SU-DHL-6 (cell line): ENCODE results near the gene IER3.

ENCODE experiments used
- H2AFZ ChIP-seq: fragments of 200-600 bp; sonication (generic); 2 replicates; pipeline ENCODE4 v1.6.1; 2014; ENCODE audit warnings: low read depth, mild to moderate bottlenecking, moderate library complexity, mixed read lengths, antibody characterized with exemption, low read length; ENCODE audit not compliant: severe bottlenecking
- H3F3A ChIP-seq: fragments of 200-600 bp; shearing (Covaris generic); 2 replicates; pipeline ENCODE4 v1.6.0; 2016; ENCODE audit warnings: antibody characterized with exemption, mild to moderate bottlenecking; ENCODE audit not compliant: insufficient read depth
- H3K27ac ChIP-seq: fragments of 200-600 bp; sonication (generic); 2 replicates; pipeline ENCODE4 v1.5.1; 2016; ENCODE audit warnings: low read depth, mild to moderate bottlenecking, low read length, moderate library complexity, mixed read lengths
- H3K27me3 ChIP-seq: fragments of 200-600 bp; sonication (generic), shearing (Covaris generic); 2 replicates; pipeline ENCODE4 v1.6.0; 2014; ENCODE audit warnings: mild to moderate bottlenecking, low read length
- H3K36me3 ChIP-seq: fragments of 200-600 bp; sonication (generic); 2 replicates; pipeline ENCODE4 v1.6.1; 2014; ENCODE audit warnings: mild to moderate bottlenecking, low read length, mixed read lengths
- H3K4me2 ChIP-seq: fragments of 300-600, 200-600 bp; shearing (Covaris generic), sonication (generic); 2 replicates; pipeline ENCODE4 v1.6.0; 2014; ENCODE audit warnings: low read length, low read depth, mild to moderate bottlenecking; ENCODE audit not compliant: poor library complexity, severe bottlenecking
- H3K4me3 ChIP-seq: fragments of 200-600 bp; sonication (generic); 2 replicates; pipeline ENCODE4 v1.5.1; 2014; ENCODE audit warnings: antibody characterized with exemption, low read length, mild to moderate bottlenecking, mixed read lengths; ENCODE audit not compliant: insufficient read depth, poor library complexity, severe bottlenecking
- H3K79me2 ChIP-seq: fragments of 200-600 bp; sonication (generic); 2 replicates; pipeline ENCODE4 v1.6.1; 2014; ENCODE audit warnings: mild to moderate bottlenecking, low read length, moderate library complexity; ENCODE audit not compliant: insufficient read depth
- H3K9ac ChIP-seq: fragments of 200-600 bp; sonication (generic); 2 replicates; pipeline ENCODE4 v1.7.0; 2014; ENCODE audit warnings: mild to moderate bottlenecking, low read length
- H3K9me2 ChIP-seq: fragments of 200-600 bp; sonication (generic); replicated peaks from 2 replicates; pipeline ENCODE4 v1.6.1; 2014; ENCODE audit warnings: low read length; ENCODE audit not compliant: insufficient read depth
- H3K9me3 ChIP-seq: fragments of 200-600 bp; sonication (generic); 2 replicates; pipeline ENCODE4 v1.6.1; 2014; ENCODE audit warnings: low read length, mixed read lengths; ENCODE audit not compliant: insufficient read depth
- H4K20me1 ChIP-seq: fragments of 200-600 bp; sonication (generic); 2 replicates; pipeline ENCODE4 v1.6.1; 2014; ENCODE audit warnings: low read depth, mild to moderate bottlenecking, antibody characterized with exemption, low read length, moderate library complexity, mixed read lengths
- EZH2phosphoT487 ChIP-seq: fragments of 200-600 bp; sonication (generic), shearing (Covaris generic); conservative IDR thresholded peaks from 2 replicates; pipeline ENCODE4 v1.6.1; 2018; ENCODE audit warnings: mild to moderate bottlenecking, antibody characterized with exemption, low read length, moderate library complexity, mixed read lengths
- TF ChIP-seq, protein P1 (sequence below): fragments of 200-600 bp; sonication (generic); IDR thresholded peaks from one replicate; pipeline ENCODE4 v1.5.1; 2017; ENCODE audit warnings: antibody characterized with exemption, mild to moderate bottlenecking, low read length, moderate library complexity; ENCODE audit not compliant: insufficient read depth, poor library complexity, severe bottlenecking

Gene IER3, protein sequence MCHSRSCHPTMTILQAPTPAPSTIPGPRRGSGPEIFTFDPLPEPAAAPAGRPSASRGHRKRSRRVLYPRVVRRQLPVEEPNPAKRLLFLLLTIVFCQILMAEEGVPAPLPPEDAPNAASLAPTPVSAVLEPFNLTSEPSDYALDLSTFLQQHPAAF

GRCh38 chr6:30744054-30744805 is at the start of gene IER3:
TSS of gene IER3 (minus strand) at chr6:30744547. CDS start at chr6:30744518, 29 bp downstream.
- peak within 1 kb of the TSS; percentile 35 for H2AFZ ChIP-seq

GRCh38 chr6:30793521-30794194 is 49.3 kb upstream of the IER3 start:
- Histone ChIP-seq H3F3A (no peaks in the 10 kb centered on the region), H3K27me3 (0 out of 2 replicates have a peak, but pooled peaks cover 8% of the 10 kb centered on the region), H3K9me3 (no peaks in the 10 kb centered on the region), H3K4me2 (no peak overlapping the region), H2AFZ (no peak overlapping the region), H4K20me1 (no peaks in the 10 kb centered on the region), H3K36me3 (no peaks in the 10 kb centered on the region), H3K9me2 (no peaks in the 10 kb centered on the region), H3K4me3 (no peak overlapping the region), H3K9ac (no peak overlapping the region), H3K27ac (no peak overlapping the region), H3K79me2 (no peaks in the 10 kb centered on the region)
- TF ChIP-seq, protein P1, sequence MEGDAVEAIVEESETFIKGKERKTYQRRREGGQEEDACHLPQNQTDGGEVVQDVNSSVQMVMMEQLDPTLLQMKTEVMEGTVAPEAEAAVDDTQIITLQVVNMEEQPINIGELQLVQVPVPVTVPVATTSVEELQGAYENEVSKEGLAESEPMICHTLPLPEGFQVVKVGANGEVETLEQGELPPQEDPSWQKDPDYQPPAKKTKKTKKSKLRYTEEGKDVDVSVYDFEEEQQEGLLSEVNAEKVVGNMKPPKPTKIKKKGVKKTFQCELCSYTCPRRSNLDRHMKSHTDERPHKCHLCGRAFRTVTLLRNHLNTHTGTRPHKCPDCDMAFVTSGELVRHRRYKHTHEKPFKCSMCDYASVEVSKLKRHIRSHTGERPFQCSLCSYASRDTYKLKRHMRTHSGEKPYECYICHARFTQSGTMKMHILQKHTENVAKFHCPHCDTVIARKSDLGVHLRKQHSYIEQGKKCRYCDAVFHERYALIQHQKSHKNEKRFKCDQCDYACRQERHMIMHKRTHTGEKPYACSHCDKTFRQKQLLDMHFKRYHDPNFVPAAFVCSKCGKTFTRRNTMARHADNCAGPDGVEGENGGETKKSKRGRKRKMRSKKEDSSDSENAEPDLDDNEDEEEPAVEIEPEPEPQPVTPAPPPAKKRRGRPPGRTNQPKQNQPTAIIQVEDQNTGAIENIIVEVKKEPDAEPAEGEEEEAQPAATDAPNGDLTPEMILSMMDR = no peak
- no peak for TF ChIP-seq EZH2phosphoT487

More at GRCh38 chr6:30744054-30744805, at the start of gene IER3:
- H3K27ac ChIP-seq = no peak within 1 kb of the TSS
- peaks cover 9% of the 10 kb centered on the region for H3F3A ChIP-seq
- H3K79me2 ChIP-seq = peaks cover 7% of the 10 kb centered on the region; the same call in 1 of the 2 replicates
- H3K9me3 ChIP-seq = no peaks in the 10 kb centered on the region
- peak within 1 kb of the TSS; percentile 83 for H3K4me3 ChIP-seq
- H3K27me3 ChIP-seq = no peaks in the 10 kb centered on the region
- H3K9me2 ChIP-seq = no peaks in the 10 kb centered on the region
- H4K20me1 ChIP-seq = no peaks in the 10 kb centered on the region
- peaks cover 6% of the 10 kb centered on the region; the same call in 1 of the 2 replicates for H3K36me3 ChIP-seq
- H3K9ac ChIP-seq = peak within 1 kb of the TSS; percentile 78; the same call in 1 of the 2 replicates
- TF ChIP-seq, protein P1 = peak; percentile 72
- TF ChIP-seq EZH2phosphoT487 = no peak
- peak within 1 kb of the TSS; percentile 74 for H3K4me2 ChIP-seq

- no peaks in the 10 kb centered on the region for H3F3A ChIP-seq
- H3K79me2 ChIP-seq = no peaks in the 10 kb centered on the region
- no peak overlapping the region for H2AFZ ChIP-seq
- H3K9me2 ChIP-seq = no peaks in the 10 kb centered on the region
- no peak overlapping the region for H3K27ac ChIP-seq
- TF ChIP-seq, protein P1 = no peak
- no peak for TF ChIP-seq EZH2phosphoT487
- H3K4me3 ChIP-seq = no peak overlapping the region
- no peaks in the 10 kb centered on the region for H3K36me3 ChIP-seq
- H3K9me3 ChIP-seq = no peaks in the 10 kb centered on the region
- no peak overlapping the region for H3K9ac ChIP-seq
- H4K20me1 ChIP-seq = no peaks in the 10 kb centered on the region
- H3K27me3 ChIP-seq = 0 out of 2 replicates have a peak, but pooled peaks cover 3% of the 10 kb centered on the region
- no peak overlapping the region for H3K4me2 ChIP-seq
Measured at GRCh38 chr6:30792786-30793185, 48.4 kb upstream of the IER3 start.
